Osteocyte (in vitro differentiated cells): Measurements from ENCODE around the gene MYO1H. TPM values are rescaled to one million over a fixed set of nuclear protein-coding genes. Genes with fewer than 3 reads are reported as not detected.

ENCODE experiments used
- DNase-seq: peaks from one replicate; pipeline ENCODE4 v3.0.0; 2021; ENCODE audit warnings: mixed read lengths; ENCODE audit not compliant: unreplicated experiment; ENCODE audit errors: extremely low spot score
- H3K27ac Mint-ChIP-seq: one replicate; pipeline ENCODE4 v1.8.0; 2021; ENCODE audit warnings: mild to moderate bottlenecking, mixed read lengths; ENCODE audit not compliant: unreplicated experiment
- H3K27me3 Mint-ChIP-seq: one replicate; pipeline ENCODE4 v1.8.0; 2021; ENCODE audit warnings: mixed read lengths; ENCODE audit not compliant: unreplicated experiment
- H3K36me3 Mint-ChIP-seq: one replicate; pipeline ENCODE4 v1.8.0; 2021; ENCODE audit warnings: mixed read lengths; ENCODE audit not compliant: unreplicated experiment
- H3K4me1 Mint-ChIP-seq: one replicate; pipeline ENCODE4 v1.8.0; 2021; ENCODE audit warnings: mixed read lengths; ENCODE audit not compliant: unreplicated experiment
- H3K4me3 Mint-ChIP-seq: one replicate; pipeline ENCODE4 v1.8.0; 2021; ENCODE audit warnings: mild to moderate bottlenecking, moderate library complexity, mixed read lengths; ENCODE audit not compliant: unreplicated experiment
- H3K9me3 Mint-ChIP-seq: one replicate; pipeline ENCODE4 v1.8.0; 2021; ENCODE audit warnings: mixed read lengths; ENCODE audit not compliant: unreplicated experiment
- total RNA-seq: library from RNA; stranded (reverse); gene quantifications from 2 replicates; pipeline ENCODE4 v1.2.1, GENCODE V29; 2021
- TF ChIP-seq, protein P1 (sequence below): fragments of 200-600 bp; sonication (generic); IDR thresholded peaks from 2 replicates; pipeline ENCODE4 v1.5.0; 2021; ENCODE audit warnings: antibody characterized with exemption, mild to moderate bottlenecking, moderate library complexity

The MYO1H gene
- total RNA-seq, 1 donor from 2014 or later, result not detected

DNA sequence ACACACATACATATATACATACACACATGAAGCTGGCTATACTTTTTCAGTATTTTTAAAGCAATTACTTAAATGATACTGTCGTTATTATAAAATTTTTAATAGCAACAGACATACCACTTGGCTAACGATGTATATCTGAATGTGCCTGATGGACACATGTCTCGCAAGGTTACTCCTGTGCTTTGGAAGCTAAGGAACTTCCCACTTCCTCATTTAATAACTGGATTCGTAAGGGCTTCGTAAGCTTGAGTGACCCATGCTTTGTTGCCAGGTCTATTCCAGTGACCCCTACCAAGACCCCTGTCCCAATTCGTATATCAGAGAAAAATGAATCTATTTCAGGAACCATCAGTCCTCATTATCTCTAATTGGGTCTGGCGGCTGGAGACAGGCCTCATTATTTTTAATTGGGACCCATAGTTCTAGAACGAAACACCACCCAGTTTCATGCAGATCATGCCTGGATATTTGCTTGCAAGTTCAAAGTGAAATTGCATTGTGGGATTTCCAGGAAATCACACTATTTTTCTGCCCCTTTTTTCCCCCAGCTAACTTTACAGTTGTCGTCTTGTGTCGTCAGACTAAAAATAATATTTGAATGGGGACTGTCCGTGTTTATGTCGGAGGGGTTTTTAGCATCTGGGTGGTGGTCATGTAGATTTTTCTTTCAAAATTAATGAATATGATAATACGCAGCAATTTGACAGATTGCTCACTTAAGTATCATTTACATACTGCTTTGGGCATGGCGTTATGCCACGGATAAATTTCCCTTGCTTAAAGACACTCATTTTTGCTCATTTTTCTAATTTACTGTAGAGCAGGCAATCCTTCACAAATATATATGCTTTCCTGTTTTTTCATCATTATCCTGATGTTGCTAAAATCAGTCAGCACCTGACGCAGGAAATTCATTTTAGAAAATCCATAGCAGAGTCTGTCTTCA is 17.1 kb upstream of the MYO1H start:
- Mint-ChIP-seq H3K27ac (no peak overlapping the region), H3K27me3 (peaks cover 39% of the 10 kb centered on the region), H3K9me3 (no peaks in the 10 kb centered on the region), H3K36me3 (no peaks in the 10 kb centered on the region), H3K4me3 (no peak overlapping the region), H3K4me1 (no peaks in the 10 kb centered on the region)
- TF ChIP-seq, protein P1, sequence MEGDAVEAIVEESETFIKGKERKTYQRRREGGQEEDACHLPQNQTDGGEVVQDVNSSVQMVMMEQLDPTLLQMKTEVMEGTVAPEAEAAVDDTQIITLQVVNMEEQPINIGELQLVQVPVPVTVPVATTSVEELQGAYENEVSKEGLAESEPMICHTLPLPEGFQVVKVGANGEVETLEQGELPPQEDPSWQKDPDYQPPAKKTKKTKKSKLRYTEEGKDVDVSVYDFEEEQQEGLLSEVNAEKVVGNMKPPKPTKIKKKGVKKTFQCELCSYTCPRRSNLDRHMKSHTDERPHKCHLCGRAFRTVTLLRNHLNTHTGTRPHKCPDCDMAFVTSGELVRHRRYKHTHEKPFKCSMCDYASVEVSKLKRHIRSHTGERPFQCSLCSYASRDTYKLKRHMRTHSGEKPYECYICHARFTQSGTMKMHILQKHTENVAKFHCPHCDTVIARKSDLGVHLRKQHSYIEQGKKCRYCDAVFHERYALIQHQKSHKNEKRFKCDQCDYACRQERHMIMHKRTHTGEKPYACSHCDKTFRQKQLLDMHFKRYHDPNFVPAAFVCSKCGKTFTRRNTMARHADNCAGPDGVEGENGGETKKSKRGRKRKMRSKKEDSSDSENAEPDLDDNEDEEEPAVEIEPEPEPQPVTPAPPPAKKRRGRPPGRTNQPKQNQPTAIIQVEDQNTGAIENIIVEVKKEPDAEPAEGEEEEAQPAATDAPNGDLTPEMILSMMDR, result no peak
- DNase-seq, result no peak

DNA sequence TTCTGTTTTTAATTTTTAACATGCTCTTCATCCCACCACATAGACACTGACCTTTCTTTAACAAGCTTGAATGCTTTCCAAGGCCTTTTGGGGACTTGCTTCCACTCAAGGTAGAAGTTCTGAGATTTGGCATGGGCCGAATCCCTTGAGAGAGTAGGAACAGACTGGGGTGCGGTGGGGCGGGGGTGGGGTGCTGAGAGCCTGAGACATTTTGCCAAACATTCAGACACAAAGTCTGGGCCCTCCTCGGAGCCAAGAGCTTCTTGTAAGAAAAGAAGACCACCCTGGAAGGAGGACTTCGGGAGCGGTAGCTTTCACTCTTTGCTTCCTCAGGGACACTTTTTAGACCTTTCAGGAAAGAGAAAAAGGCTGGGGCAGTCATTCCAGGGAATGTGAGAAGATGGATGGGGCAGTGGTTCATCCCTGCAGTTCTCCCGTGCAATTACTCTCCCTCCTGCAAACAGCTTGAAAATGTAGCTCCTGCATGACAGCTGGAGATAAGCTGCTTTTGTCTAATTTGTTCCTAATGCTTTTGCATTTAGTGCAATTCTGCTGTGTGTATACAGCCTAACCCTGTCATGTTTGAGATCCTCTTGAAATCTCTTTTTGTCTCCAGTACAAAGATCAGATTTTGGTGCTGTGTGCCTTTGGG is 16.3 kb upstream of the MYO1H start:
- TF ChIP-seq, protein P1, result no peak
- no peaks in the 10 kb centered on the region for H3K36me3 Mint-ChIP-seq
- no peak overlapping the region for H3K27ac Mint-ChIP-seq
- no peaks in the 10 kb centered on the region for H3K9me3 Mint-ChIP-seq
- H3K27me3 Mint-ChIP-seq, result peaks cover 40% of the 10 kb centered on the region
- no peak for DNase-seq
- no peaks in the 10 kb centered on the region for H3K4me1 Mint-ChIP-seq
- no peak overlapping the region for H3K4me3 Mint-ChIP-seq

DNA sequence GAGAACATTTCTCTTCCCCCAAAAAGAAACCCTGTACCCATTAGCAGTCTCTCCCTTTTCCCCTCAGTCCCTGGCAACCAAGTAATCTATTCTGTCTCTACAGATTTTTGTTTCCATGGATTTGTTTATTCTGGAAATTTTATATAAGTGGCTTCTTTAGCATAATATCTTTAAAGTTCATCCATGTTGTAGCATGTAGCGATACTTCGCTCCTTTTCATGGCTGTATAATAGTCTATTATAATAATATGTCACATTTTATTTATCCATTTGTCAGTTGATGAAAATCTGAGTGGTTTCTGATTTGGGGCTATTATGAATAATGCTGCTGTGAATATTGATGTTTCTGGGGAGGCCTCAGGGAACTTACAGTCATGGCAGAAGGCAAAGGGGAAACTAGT is 12.8 kb upstream of the MYO1H start:
- TF ChIP-seq, protein P1, result no peak
- no peaks in the 10 kb centered on the region for H3K36me3 Mint-ChIP-seq
- no peak for DNase-seq
- no peak overlapping the region for H3K27ac Mint-ChIP-seq
- H3K4me1 Mint-ChIP-seq, result no peaks in the 10 kb centered on the region
- H3K9me3 Mint-ChIP-seq, result no peaks in the 10 kb centered on the region
- H3K27me3 Mint-ChIP-seq, result peaks cover 39% of the 10 kb centered on the region
- H3K4me3 Mint-ChIP-seq, result no peak overlapping the region

DNA sequence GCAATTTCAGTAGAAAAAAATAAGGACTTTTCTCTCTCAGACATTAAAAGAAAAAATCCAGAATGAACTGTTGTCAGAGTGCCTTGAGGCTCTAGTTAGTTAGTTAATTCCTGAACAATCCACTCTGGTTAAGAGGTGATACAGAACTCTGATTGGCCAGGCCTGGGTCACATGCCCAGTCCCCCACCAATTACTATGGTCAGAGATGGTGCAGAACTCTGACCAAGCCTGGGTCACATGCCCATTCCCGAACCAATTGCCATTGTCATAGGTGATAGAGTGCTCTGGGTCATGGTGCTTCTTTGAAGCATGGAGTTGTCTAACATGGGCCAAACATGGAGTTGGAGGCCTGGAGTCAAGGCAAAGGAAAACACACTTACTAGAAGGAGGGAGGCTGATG is 11.1 kb upstream of the MYO1H start:
- Mint-ChIP-seq H3K27ac (no peak overlapping the region), H3K4me1 (no peaks in the 10 kb centered on the region), H3K27me3 (peaks cover 35% of the 10 kb centered on the region), H3K36me3 (no peaks in the 10 kb centered on the region), H3K9me3 (no peaks in the 10 kb centered on the region), H3K4me3 (no peak overlapping the region)
- TF ChIP-seq, protein P1, result no peak
- DNase-seq, result no peak

DNA sequence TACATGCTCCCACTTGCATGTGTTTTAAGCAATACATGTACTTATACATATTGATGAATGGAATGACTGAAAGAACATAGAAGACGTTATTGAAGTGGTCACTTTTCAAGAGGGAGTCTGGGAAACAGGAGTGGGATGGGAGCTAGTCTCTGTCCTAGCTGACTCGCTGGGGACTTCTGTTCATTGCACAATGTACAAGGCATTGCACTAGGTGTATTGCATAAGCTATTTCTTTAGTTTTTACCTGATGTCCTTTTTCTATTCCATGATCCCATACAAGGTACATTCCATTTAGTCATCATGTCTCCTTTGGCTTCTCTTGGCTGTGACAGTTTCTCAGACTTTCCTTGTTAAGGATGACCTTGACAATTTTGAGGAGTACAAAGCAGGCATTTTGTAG is 4.0 kb upstream of the MYO1H start:
- Mint-ChIP-seq H3K4me1 (no peaks in the 10 kb centered on the region), H3K27ac (no peak overlapping the region), H3K9me3 (no peaks in the 10 kb centered on the region), H3K36me3 (no peaks in the 10 kb centered on the region), H3K4me3 (no peak overlapping the region), H3K27me3 (peaks cover 46% of the 10 kb centered on the region)
- TF ChIP-seq, protein P1, result no peak
- DNase-seq, result no peak
